Measurements from ENCODE around the gene ODAD3.
"Not testable (repeated sequence)": the region's sequence is repeated elsewhere in the genome, so short reads cannot be mapped to it uniquely, and the experiment has no call there.

ODAD3 gene

DNA sequence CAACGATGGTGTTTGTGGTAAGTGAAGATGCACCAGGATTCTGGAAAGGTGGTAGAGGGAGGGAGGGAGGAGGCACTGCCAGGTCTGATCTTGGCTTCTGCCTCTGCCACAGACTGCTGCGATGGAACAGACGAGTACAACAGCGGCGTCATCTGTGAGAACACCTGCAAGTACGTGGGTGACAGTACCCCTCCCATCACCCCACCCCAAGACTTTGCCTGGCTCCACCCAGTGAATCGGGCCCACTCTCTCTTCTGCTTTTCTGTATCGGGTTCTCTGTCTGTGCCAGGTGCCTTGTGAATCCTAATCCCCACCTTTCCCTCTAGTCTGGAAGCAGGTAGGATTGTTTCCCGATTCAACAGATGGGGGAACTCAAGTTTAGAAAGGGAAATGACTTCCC, 3.0 kb upstream of the ODAD3 start:
- no peak for DNase-seq (ENCODE audit: low spot score)

DNA sequence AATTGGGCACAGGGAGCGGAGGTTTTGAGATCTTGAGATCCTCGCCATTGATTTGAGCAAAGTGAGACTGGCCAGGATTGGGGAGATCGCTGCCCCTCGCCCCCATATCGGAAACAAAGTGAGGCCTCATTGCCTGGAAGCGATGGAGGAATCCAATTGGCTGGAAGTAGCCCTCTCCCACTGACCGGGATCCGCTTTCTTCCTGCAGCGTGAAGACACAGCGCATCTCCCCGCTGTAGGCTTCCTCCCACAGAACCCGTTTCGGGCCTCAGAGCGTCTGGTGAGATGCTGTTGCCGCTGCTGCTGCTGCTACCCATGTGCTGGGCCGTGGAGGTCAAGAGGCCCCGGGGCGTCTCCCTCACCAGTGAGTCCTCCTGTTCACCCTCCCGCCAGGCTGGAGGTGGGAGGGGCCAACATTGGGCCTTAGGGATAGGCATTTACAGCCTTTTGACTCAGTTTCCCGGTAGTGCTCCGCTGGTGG, 952 bp upstream of the ODAD3 start:
- peak; percentile 49 for DNase-seq (ENCODE audit: low spot score)

DNA sequence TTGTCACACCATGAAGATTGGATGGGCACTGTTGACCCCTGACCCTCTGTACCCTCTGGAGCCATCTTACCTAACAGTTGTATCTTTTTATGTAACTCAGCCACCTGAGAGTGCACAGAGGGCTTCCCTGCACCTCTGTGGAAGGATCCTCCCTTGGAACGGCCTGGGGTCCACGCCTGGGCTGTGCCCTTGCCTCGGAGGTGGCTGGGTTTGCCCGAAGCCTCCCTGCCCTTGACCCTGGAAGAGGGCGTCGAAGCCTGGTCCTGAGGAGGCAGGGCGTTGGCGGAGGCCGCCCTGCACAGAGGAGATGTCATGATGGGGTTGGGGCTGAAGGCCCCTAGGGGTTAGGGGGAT, 241 bp downstream of the ODAD3 start:
- DNase-seq (ENCODE audit: low spot score) = no peak

DNA sequence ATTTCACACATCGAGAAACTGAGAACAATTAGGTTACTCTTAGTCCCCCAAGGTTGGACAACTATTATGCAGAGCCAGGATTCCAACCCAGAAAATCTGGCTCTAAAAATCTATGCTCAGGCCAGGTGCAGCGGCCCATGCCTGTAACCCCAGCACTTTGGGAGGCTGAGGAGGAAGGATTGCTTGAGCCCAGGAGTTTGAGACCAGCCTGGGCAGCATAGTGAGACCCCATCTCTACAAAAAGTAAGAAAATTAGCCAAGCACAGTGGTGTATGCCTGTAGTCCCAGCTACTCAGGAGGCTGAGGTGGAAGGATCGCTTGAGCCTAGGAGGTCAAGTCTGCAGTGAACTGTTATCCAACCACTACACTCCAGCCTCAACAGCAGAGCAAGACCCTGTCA, 1.4 kb downstream of the ODAD3 start:
- DNase-seq (ENCODE audit: low spot score) = not testable (repeated sequence)

DNA sequence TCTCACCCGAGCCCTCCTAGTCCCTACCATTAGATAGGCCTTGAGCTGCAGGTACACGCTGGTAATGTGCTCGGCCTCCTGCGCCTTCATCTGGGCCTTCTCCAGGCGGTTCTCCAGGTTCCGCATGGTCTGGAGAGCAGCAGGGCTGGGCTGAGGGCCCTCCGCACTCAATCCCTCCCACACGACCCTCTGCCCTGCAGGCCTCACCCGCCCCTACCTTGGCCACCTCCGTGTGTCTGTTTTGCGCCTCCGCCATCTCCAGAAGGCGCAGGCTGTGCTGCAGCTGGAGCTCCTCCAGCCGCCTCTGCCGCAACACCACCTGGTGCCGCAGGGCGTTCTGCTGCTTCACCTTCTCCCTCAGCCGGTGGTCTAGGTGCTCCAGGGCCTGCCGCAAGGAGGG, 8.3 kb downstream of the ODAD3 start:
- DNase-seq (ENCODE audit: low spot score) = no peak

DNA sequence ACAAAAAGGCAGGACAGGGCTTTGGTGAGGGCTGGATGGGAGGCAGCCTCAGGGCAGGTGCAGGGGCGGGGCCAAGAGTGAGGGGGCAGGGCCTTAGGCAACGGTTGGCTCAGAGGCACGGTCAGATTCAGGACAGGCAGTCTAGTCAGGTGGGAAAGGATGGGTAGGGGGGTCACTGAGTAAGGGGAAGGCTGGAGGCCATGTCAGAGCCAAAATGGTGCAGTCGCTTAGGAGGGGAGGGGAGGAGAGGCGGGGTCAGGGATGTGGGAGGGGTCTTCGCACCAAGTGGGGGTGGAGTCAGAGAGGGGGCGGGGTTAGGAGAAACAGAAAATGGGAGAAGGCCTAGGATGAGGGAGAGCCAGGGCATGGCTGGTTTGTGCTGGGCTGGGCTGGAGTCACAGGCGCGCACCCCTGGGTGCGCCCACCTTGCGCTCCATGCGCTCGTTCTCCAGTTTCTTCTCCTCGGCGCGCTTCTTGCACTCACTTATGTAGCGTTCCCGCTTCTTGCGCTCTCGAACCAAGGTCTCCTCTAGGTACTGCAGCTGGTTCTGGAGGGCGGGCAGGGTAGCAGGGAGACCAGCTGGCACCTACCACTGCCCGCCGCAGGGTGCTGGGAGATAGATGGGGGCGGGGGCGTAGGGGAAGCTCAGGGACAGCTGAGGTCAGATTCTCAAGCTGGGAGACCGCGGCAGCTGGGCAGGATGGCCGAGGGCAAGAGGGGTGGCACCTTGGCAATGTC, 9.0 kb downstream of the ODAD3 start:
- no peak for DNase-seq (ENCODE audit: low spot score)

DNA sequence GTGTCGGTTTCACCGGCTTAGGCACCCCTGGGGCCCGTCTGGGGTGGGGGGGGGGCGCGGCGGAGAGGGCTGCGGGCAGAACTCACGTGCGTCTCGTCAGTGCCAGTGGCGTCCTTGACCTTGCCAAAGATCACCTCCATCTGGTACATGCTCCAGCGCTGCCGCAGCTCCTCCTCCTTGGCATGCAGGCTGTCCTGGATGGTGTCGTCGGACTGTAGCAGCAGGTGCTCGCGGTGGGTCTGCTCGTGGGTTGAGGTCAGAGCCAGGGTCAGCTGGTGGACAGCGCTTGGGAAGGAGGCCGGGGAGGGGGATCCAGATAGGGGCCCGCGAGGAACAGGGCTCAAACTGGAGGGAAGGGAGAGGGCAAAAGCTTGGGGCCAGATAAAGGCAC, 11.1 kb downstream of the ODAD3 start:
- DNase-seq (ENCODE audit: low spot score) = no peak

DNA sequence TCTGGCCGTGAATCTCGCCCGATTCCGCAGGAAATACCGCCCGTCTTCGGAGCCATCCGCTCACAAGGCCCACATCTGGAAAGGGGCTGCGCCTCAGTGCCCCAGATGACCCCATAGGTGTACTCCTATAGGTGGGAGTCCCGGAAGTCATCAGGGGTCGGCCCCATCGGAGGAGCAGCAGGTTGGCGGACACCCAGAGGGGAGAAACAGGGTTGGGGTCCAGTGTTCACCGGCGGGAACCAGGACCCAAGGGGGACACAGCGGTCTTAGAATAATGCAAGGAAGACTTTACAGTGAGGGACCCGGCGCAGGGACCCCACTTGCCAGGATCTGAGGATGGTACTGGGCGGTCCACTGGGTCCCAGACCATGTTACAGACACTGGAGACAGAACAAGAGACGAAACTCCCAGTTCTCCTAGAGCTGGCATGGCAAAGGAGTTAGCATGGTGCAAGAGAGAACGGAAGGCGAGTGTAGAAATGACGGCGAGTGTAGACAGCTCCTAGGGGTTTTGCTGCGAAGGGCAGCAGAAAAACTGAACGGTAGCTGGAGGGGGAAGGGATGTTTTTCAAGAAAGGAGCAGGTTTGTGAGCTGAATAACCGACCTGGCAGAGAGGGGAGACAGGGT, 11.6 kb downstream of the ODAD3 start:
- DNase-seq (ENCODE audit: low spot score) = no peak

DNA sequence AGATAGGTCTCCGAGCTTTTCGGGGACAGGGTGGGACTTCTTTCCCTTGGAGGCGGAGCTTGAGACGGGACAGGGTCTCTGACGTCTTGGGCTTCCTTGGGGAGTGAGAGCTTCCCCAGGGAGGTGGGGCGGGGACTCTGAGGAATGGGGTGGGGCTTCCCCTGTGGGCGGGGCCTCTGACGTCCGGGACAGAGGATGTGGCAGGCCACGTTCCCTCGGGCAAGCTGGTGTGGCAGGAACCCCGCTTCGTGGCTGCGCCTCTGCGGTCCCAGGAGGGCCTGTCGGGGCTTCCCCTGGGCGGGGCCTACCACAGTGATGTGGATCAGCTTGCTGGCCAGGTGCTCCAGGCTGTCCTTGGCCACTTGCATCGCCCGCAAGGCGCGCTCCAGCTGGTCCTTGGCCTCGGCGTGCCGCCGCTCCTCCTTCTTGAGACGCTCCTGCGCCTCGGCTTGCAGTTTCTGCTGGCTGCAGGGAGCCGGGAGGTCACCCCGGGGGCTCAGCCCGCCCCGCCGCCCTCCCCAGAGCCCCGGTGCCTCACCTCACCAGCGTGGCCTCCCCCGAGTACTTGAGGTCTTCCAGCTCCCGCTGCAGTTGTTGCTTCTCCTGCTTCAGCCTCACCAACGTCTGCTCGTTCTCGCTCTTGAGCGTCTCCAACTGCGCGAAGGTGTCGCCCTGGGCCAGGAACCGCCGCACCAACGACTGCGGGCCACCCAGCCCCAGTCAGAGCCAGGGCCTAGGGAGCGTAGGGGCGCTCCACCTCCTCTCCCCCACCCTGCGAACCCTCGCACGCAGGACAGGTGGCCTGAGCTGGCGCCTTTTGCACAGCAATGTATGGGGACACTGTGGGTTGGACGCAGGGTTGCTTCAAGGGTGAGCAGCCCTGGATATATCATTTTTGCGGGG, 12.5 kb downstream of the ODAD3 start:
- peak; percentile 71 for DNase-seq (ENCODE audit: low spot score)

DNA sequence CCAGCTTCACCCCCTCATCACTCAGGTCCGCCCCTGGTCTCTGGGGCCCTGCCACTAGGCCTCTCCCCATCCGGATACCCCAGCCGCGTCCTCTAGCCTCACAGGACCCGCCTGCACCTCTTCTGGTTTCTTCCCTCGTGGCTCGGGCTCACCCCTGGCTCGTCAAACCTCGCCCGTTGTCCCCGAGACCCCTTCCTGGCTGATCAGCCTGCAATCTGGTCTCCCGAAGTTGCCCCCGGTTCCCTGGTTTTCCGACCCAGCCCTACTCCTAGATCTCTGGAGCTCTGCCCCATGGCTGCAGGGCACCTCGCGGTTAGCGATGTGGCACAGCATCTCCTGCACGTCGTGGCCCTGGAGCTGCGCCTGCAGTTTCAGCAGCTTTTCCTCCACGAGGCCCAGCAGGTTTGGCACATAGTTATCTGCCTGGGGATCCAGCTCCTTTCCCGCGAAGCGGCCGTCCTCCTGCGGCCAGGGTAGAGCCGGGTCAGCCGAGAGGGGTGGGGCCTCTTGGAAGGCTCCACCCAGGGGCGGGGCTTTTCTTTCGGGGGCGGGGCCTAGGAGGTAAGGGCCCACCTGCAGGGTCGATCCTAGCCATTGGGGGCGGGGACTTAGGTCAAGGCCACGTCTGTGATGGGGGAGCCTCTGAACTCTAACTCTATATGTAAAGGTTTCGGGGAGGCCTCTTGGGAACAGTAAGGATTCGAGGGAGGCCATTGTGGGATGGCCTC, 13.4 kb downstream of the ODAD3 start:
- no peak for DNase-seq (ENCODE audit: low spot score)

DNA sequence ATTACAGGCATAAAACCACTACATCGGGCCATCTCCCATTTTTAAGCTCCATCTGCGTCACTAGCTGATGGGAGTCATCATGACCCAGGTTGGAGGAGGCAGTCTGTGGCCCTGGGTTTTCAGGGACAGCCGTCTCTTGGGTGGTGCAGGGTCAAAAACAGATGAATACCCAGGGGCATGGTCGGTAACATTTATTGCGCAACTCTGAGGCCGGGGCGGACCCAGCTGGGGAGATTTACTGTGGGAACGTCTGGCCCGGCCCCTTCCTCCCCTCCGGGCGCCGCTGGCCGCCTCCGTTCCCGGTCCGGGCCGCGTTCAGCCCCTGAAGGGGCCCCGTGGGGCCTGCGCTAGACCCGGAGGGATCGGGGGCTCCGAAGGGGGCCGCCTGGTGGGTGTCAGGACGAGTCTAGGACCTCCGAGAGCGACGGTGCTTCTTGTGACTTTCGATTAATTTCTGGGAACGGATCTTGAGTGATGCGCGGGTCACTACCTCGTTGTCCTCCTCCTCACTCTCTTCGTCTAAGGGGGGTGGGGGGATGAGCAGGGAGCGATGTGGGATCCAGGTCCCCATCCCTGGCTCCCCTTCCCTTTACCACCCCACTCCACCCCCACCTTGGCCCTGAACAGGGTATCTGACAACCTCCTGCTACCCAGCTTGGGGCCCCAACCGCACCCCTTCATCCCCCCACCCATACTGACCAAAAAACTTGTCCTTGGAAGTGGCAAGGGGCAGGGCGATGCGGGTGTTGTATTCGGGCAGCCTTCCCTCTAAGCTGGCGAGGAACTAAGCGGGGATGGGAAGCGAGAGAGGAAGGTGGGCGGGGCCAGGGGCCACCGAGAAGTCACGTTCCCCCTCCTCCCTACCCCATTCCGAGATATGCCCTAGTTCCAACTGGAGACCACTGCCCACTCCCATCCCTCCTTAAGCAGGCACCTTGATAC, 14.2 kb downstream of the ODAD3 start:
- peak; percentile 28 for DNase-seq (ENCODE audit: low spot score)

DNA sequence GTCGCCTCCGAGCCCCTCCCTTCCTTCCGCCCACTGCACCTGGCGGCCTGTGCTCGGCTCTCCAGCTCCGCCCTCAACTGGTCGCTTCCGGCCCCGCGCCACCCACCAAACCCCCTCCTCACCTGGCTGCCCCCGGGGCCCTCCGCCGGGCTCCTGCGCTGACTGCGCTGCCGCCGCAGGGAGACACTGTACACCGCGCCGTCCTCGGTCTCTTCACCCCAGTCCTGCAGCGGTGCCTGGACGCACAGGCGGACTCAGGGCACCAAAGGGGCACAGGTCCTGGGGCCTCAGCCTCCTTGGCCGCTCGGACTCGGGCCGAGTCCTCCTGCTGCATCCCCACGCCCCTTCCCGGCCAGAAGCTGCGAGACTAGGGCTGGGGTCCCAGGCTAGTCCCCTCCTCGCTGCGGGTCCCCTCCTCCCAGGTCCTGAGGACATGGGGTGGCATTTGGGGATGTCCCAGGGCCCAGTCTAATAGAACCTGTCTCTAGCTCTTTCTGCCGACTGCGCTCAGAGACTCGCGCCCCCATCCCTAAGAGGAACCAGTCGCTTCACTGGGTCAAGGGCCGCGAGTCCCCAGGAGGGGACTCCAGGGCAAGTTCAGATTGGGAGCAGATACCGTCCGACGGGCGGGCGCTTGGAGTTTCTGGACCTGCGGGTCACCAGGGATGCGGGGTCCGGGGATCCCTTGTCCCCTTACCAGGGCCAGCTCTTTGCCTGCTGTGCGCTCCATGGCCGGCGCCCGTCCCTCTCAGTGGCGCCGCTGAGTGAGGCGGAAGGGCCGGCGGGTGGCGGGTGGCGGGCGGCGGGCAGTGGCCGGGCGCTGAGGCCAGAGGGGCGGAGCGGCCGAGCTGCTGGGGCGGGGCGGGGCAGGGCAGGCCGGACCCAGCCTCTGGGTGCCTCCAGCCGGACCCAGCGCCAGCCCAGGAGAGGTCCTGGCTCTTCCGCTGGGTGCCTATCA, 16.1 kb downstream of the ODAD3 start, which contains the start of gene RGL3:
Gene RGL3, minus strand, starts transcription at position 766 of the 958 bp plus-strand sequence. Its CDS starts 36 bp downstream, at position 730.
- peak; percentile 40 for DNase-seq (ENCODE audit: low spot score)

DNA sequence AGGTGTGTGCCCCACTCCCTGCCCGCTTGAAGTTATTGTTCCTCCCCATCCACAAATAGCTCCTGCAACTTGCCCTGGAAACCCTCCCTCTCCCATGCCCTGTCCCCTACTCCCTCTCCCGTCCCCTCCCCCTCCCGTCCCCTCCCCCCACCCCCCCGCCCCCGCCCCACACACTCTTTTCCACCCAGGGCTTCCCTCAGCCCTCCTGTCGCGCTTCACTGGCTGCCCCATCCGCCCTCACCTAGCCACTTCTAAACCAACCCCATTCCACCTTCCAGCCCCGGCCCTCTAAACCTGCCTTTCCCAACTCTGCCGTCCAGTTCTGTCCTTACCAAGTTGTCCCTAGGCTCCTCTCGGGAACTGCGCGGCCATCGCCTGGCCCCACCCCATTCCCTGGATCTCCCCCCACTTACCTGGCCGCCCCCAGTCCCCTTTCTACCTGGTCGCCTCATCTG, 16.8 kb downstream of the ODAD3 start:
- no peak for DNase-seq (ENCODE audit: low spot score)

DNA sequence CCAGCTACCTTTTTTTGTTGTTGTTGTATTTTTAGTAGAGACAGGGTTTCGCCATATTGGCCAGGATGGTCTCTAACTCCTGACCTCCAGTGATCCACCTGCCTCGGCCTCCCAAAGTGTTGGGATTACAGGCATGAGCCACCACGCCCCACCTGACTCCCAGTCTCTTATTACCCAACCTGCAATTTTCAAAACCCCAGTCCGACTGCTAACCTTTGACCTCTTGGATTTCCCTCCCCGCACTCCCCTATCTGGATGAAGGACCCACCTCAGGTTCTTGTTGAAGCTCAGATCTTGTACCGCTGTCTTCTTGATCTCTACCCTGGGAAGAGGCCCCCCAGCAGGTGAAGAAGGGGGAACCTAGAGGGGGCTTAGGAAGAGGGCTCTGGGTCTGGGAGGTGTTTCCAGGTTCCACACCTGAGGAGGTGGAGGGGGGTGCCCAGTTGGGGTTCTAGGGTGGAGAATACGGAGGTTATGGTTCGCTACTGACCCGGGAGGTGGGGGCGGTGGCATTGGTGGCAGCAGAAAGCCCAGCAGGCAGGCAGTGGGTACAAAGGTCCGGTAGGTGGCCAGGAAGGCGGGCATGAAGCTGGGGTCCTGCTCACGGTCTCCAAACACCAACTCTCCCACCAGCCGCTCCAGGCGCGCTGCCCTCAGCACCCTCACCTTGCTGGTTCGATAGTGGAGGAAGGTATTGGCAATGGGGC, 18.4 kb downstream of the ODAD3 start:
- no peak for DNase-seq (ENCODE audit: low spot score)

DNA sequence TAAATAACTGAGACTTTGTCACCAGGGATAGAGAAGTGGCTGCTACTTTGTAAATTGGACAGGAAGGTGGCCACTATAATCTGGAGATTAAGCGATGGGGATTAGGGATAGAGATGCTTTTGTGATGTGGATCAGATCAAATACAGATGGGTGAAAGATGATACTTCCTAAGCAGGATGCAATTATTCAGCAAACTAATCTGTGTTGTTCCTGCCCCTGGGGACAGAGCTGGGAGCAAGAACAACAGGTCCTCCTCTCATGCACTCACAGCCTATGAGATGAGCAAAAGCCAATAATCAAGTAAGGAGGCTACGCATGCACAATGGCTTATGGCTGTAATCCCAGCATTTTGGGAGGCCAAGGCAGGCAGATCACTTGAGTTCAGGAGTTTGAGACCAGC, 20.4 kb downstream of the ODAD3 start:
- no peak for DNase-seq (ENCODE audit: low spot score)

DNA sequence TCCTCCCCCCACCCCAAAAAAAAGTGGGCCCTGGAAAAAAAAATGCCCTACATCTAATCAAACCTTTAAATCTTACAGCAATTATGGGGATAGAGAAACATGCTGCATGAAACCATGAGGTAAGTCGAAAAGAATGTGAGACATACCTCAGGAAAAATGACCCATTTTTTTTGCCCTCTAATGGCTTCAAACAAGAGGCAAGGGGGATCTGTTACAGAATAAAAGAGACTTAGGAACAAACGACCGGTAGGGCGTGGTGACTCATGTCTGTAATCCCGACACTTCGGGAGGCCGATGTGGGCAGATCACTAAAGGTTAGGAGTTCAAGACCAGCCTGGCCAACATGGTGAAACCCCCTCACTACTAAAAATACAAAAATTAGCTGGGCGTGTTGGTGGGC, 24.2 kb downstream of the ODAD3 start:
- DNase-seq (ENCODE audit: low spot score) = no peak

DNA sequence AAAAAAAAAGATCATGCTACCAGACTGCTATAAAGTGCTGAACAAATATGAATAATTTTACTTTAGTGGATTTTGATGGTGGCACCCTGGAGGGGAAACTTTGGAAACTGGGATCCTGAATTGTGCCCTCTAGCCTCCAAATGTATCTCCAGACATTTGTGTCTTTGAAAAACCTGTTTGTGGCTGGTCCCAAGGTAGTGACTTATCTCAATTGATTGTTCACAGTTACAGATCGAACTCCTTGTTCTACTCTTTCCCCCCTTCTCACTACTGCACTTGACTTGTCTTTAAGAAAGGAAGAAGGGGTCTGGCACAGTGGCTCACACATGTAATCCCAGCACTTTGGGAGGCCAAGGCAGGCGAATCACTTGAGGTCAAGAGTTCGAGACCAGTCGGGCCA, 26.3 kb downstream of the ODAD3 start:
- no peak for DNase-seq (ENCODE audit: low spot score)

DNA sequence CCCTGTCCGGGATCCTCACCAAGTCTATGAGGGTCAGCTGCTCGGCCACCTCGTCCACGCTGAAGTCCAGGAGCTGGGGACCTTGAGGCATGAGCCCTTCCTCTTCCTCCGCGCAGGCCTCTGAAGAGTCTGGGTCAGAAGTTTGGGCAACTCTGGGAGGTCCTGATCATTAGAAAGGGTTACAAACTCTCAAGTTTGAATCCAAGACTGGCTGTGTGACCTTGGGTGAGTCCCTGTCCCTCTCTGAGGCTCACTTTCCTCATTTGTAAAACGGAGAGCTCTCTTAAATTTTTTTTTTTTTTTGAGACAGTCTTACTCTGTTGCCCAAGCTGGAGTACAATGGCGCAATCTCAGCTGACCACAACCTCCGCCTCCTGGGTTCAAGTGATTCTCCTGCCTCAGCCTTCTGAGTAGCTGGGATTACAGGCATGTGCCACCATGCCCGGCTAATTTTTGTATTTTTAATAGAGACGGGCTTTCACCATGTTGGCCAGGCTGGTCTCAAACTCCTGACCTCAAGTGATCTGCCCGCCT, 28.2 kb downstream of the ODAD3 start:
- DNase-seq (ENCODE audit: low spot score) = not testable (repeated sequence)

Data from GM03348 (cell line).